NCI-H1105 (cell line): ENCODE data around the gene IGF1R.

Experiments used
- DNase-seq: peaks from one replicate; lab custom pipeline; 2025; lab: John Stamatoyannopoulos, UW

The IGF1R gene

GRCh38 chr15:98888820-98889479 is 240.6 kb downstream of the IGF1R start:
- DNase-seq: no peak

- no peak for DNase-seq
These were observed 241.8 kb downstream of the IGF1R start for GRCh38 chr15:98889930-98890695.

GRCh38 chr15:98891301-98891700 is 243.0 kb downstream of the IGF1R start:
- no peak for DNase-seq

GRCh38 chr15:98893401-98893800 is 245.1 kb downstream of the IGF1R start:
- no peak for DNase-seq

GRCh38 chr15:98894312-98894711 is 246.0 kb downstream of the IGF1R start:
- DNase-seq: no peak

GRCh38 chr15:98896002-98896721 is 247.8 kb downstream of the IGF1R start:
- no peak for DNase-seq

GRCh38 chr15:98896802-98897732 is 248.7 kb downstream of the IGF1R start:
- no peak for DNase-seq

- no peak for DNase-seq
These were observed 249.8 kb downstream of the IGF1R start for GRCh38 chr15:98898122-98898521.

GRCh38 chr15:98899272-98900021 is 251.1 kb downstream of the IGF1R start:
- DNase-seq: no peak

GRCh38 chr15:98900356-98900755 is 252.0 kb downstream of the IGF1R start:
- no peak for DNase-seq

GRCh38 chr15:98901434-98902072 is 253.2 kb downstream of the IGF1R start:
- no peak for DNase-seq

GRCh38 chr15:98902931-98903330 is 254.6 kb downstream of the IGF1R start:
- DNase-seq: no peak

- DNase-seq: no peak
These were observed 255.2 kb downstream of the IGF1R start for GRCh38 chr15:98903377-98904018.

GRCh38 chr15:98904544-98904943 is 256.2 kb downstream of the IGF1R start:
- no peak for DNase-seq

- no peak for DNase-seq
These were observed 257.8 kb downstream of the IGF1R start for GRCh38 chr15:98905963-98906711.

GRCh38 chr15:98906712-98907083 is 258.4 kb downstream of the IGF1R start:
- DNase-seq: no peak

GRCh38 chr15:98907927-98908471 is 259.7 kb downstream of the IGF1R start:
- DNase-seq: no peak

GRCh38 chr15:98909968-98910885 is 261.9 kb downstream of the IGF1R start:
- DNase-seq: no peak
